HEK293T (cell line): ENCODE measurements around the gene C18orf63.

Experiments used
- ARNT ChIP-seq: fragments of 450-650 bp; IDR thresholded peaks from 2 replicates; pipeline ENCODE4 v1.6.1; 2017; ENCODE audit warnings: mild to moderate bottlenecking
- ELF4 ChIP-seq: fragments of 450-650 bp; IDR thresholded peaks from 2 replicates; pipeline ENCODE4 v1.6.1; 2017; ENCODE audit warnings: antibody characterized with exemption
- FOXM1 ChIP-seq: fragments of 450-650 bp; IDR thresholded peaks from 2 replicates; pipeline ENCODE4 v1.6.1; 2017; ENCODE audit warnings: mild to moderate bottlenecking, borderline replicate concordance
- PKNOX1 ChIP-seq: fragments of 450-650 bp; IDR thresholded peaks from 2 replicates; pipeline ENCODE4 v1.6.1; 2016
- SP1 ChIP-seq: fragments of 450-650 bp; IDR thresholded peaks from 2 replicates; pipeline ENCODE4 v1.6.1; 2017

DNA sequence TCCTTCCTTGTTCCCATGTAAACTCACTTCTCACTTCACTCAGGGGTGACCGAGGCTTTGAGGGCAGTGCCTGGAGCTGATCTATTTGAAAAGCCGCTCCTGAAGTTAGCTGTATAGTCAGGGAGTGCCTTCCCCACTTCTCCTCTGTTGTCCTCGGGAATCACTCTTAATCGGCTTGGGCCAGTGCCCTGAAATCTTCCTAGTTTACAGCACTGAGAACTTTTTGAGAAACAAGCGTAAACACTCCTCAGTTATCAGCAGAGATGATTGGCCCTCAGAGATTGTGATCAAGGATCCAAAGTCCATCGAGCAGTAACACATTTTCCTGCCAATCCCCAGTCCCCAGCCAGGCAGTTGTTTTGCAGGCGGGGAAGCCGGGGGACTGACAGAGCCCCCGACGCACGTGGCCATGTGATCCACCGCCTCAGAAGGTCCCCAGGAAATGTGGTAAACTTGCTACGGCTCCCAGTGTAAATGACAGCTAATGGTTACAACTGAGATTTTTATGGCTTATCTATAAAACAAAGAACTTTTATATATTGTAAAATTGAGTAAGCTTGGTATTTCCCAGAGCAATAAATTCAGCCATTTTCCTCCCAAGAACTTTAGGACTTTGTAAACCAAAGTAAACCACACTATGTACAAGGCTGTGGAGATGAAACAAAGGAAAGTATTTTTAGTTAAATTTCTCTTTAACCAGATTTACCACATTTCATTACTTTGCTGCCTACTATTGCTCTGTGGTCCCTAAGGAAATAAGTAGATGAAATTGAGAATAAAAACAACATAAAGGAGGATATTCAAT, 53.5 kb downstream of the C18orf63 start:
- TF ChIP-seq PKNOX1 (no peak), ARNT (no peak), ELF4 (no peak), SP1 (no peak), FOXM1 (no peak)
